ENCODE measurements around the gene PAF1.

The PAF1 gene

DNA sequence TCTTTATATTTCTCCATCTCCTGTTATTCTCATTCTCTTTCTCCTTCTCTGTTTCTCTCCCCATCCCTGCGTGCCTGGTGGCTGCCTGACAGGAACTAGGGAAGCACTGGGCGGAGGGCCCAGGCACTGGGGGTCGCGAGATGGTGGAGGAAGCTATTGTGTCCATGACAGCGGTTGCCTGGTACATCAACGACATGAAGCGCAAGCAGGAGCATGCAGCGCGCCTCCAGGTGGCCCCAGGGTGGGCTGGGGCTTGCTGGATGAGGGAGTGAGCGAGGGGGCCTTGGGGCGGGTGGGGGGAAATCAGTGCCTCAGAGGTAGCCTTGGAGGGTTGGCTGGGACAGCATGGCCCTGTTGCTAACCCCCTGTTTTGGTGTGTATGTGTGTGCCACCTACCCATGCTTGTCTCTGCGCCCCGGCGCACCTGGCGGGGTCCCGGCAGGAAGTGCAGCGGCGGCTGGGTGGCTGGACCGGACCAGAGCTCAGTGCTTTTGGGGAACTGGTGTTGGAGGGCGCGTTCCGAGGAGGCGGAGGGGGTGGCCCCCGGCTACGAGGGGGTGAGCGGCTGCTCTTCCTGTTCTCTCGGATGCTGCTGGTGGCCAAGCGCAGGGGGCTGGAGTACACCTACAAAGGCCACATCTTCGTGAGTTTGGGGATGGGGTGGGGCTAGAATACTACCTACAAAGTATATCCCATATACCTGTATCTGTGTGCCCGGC, 26.7 kb upstream of the PAF1 start:
- in situ Hi-C loops (cut with MboI; ENCODE audit: low sequenced_read_pairs): no loop called here

DNA sequence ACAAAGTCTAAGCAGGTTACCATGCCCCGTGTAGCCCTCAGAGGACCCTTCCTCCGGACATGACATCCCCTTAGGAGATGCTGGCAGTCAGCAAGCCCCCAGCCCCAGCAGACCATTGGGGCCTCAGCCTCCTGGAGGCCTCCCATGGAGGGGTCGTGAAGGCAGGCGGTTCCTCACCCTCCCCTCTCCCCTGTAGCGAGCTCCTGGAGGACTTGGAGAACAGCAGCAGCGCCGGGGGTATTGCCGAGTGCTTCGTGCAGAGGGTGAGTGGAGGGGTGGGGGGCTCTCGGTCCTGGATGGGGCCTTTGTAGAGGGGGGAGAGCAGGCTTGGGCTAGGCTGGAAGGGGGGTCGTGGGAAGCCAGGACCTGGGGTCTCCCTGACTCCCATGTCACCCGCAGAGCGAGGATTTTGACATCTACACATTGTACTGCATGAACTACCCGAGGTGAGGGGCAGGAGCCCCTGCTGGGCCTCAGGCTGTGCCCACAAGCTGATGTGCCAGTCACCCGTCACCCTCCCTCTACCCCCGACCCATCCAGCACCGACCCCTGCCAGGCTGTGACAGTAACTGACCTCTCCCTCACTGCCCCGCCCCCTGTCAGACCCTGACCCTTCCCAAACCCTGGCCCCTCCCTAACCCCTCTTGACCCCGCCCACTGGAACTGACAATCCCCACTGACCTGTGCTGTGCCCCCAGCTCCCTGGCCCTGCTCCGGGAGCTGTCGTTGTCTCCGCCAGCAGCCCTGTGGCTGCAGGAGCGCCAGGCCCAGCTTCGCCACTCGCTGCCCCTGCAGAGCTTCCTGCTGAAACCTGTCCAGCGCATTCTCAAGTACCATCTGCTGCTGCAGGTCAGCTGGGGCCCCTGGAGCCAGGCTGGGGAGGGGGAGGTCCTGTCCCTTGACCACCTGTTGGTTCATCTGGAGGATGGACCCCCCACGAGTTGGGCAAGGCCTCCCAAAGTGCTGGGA, 25.5 kb upstream of the PAF1 start:
- in situ Hi-C loops (cut with MboI; ENCODE audit: low sequenced_read_pairs): no loop called here

- in situ Hi-C loops (cut with MboI; ENCODE audit: low sequenced_read_pairs): no loop called here
These were observed 24.5 kb upstream of the PAF1 start for GRCh38 chr19:39415111-39416046.

GRCh38 chr19:39413911-39414608, 23.2 kb upstream of the PAF1 start:
- in situ Hi-C loops (cut with MboI; ENCODE audit: low sequenced_read_pairs): no loop called here

DNA sequence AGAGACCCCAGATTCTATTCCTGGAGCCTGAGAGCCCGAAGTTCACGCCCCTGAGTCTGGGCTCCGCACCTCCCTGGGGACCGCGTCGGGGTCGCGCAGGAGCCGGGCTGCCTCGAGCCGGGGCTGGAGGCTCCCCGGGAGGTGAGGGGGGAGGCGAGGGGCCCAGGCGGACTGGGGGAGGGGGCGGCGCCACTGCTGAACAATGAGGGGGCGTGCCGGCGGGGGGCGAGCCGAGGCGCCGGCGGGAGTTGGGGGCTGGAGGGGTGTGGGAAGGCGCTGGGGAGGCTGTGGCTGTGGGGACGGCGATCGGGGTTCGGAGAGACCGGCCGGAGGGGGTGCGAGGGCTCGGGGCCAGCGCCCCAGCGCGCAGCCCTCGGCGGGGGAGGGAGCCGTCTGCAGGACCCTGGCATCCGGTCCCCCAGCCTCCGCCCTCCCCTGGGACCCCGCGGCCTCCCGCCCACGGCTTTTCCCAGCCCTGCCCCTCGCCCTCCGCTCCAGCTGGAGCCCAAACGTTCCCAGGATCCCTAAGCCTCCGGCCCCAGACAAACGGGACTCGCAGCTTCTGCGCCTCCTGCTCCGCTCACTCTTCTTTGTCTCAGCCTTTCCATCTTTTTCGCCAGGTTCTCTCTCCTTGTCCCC, 22.5 kb upstream of the PAF1 start:
- in situ Hi-C loops (cut with MboI; ENCODE audit: low sequenced_read_pairs): no loop called here

DNA sequence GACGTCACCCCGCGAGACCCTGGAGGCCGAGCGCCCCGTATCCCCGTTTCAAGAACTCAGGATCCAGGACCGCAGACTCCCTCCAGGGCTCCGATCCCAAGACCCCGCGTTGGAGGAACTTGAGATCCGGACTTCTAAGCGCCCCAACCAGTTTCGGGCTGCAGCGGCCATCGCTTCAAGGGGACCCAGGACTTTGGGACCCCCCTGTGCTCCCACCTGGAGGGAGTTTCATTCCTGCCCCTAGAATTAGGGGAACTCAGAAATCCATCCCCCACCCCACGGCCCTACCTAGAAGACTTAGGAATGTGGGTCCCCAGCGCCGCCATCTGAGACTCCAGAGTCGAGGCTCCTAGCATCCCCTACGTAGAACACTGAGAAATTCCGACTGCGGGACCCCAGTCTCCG, 22.0 kb upstream of the PAF1 start:
- in situ Hi-C loops (cut with MboI; ENCODE audit: low sequenced_read_pairs): no loop called here

GRCh38 chr19:39412100-39412866, 21.4 kb upstream of the PAF1 start, which contains the start of gene PLEKHG2:
PLEKHG2 (plus strand) TSS chr19:39412669; CDS start chr19:39414087, 1,418 bp downstream.
- in situ Hi-C loops (cut with MboI; ENCODE audit: low sequenced_read_pairs): no loop called here

DNA sequence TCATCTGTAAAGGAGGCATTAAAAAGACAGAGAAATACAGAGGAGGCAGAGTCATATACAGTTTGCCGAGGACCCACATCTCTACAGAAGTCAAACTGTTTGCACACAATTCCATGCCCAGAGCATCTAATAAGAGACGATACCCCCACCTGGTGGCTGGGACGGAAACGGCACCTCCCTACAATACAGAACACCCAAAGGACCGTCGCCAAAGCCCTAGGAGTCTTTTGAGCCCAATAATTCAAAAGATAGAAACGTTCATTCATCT, 20.9 kb upstream of the PAF1 start:
- in situ Hi-C loops (cut with MboI; ENCODE audit: low sequenced_read_pairs): no loop called here

- in situ Hi-C loops (cut with MboI; ENCODE audit: low sequenced_read_pairs): no loop called here
These were observed 20.4 kb upstream of the PAF1 start for GRCh38 chr19:39411081-39411831.

GRCh38 chr19:39410831-39411080, 19.9 kb upstream of the PAF1 start:
- in situ Hi-C loops (cut with MboI; ENCODE audit: low sequenced_read_pairs): no loop called here

DNA sequence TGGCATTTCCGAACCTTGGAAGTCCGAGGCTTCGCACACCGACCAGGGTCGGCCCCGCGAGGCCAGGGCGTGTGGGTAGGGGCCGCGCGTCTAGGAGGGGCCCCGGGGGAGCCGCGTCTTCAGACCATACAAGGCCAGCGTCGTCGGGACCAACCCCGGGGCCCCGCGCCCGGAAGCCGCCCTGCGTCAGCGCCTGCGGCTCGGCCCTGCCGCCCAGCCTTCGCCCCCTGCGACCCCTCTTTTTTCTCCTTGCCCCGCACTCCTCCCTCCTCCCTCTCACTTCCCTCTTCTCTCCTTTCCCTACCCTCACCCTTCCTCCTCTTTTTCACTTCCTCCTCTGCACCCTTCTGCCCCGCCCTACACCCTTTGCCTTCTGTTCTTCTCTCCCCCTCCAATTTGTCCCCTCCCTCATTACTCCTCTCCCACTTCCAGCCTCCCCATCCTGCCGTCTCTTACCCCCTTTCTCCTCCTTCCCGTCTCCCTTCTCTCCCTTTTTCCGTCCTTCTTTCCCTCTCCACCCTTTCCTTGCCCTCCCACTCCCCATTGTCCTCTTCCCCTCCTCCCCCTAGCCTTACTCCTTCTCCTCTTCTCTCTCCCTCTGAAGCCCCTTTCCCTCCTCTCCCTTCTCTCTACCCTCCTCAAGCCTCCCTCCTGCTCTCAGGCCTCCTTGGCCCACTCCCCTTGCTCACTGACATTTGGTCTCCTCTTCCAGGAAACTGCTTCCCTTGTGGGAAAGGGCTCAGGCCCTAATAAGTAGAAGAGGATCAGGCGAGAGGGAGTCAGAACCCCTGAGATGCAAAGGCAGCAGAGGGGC, 19.3 kb upstream of the PAF1 start:
- in situ Hi-C loops (cut with MboI; ENCODE audit: low sequenced_read_pairs): no loop called here

GRCh38 chr19:39409208-39410016, 18.5 kb upstream of the PAF1 start:
- in situ Hi-C loops (cut with MboI; ENCODE audit: low sequenced_read_pairs): no loop called here

- in situ Hi-C loops (cut with MboI; ENCODE audit: low sequenced_read_pairs): no loop called here
These were observed 17.7 kb upstream of the PAF1 start for GRCh38 chr19:39408392-39409207.

DNA sequence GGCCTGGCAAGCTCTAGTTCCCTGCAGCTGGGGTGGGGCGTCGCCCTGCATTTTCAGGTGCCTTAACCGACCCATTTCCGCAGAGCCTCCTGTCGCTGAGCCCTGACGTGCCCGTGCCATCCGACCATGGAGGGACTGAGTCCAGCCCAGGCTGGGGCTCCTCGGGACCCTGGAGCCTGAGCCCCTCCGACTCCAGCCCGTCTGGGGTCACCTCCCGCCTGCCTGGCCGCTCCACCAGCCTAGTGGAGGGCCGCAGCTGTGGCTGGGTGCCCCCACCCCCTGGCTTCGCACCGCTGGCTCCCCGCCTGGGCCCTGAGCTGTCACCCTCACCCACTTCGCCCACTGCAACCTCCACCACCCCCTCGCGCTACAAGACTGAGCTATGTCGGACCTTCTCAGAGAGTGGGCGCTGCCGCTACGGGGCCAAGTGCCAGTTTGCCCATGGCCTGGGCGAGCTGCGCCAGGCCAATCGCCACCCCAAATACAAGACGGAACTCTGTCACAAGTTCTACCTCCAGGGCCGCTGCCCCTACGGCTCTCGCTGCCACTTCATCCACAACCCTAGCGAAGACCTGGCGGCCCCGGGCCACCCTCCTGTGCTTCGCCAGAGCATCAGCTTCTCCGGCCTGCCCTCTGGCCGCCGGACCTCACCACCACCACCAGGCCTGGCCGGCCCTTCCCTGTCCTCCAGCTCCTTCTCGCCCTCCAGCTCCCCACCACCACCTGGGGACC, 16.9 kb upstream of the PAF1 start:
- in situ Hi-C loops (cut with MboI; ENCODE audit: low sequenced_read_pairs): no loop called here

DNA sequence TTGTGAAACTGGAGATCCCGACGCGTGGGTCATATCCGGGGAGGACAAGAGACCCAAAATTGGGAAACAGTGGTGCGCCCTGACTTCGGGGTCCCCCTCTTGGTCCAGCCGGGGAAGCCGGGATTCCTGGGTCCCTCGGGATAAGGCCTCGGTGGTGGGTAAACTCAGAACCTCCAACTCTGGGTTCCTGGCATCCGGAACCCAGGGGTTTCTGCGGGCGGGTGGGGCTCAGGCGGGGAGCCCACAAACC, 16.4 kb upstream of the PAF1 start:
- in situ Hi-C loops (cut with MboI; ENCODE audit: low sequenced_read_pairs): no loop called here

Data from HL-60/S4 treated with phorbol 12-myristate 13-acetate at 8.2 ng/mL for 4 days and 3 days (cell line).